NCI-H146 treated with DMSO at 0.1 percent for 48 hours (cell line): Measurements from ENCODE around the gene HNRNPDL.
A peak's percentile ranks its signal among the peaks of the same experiment; 100 is the strongest.
"Not testable (repeated sequence)": the region's sequence is repeated elsewhere in the genome, so short reads cannot be mapped to it uniquely, and the experiment has no call there.

Source experiments
- DNase-seq: peaks from one replicate; lab custom pipeline; 2025; ENCODE audit not compliant: unreplicated experiment; lab: John Stamatoyannopoulos, UW

HNRNPDL gene

DNA sequence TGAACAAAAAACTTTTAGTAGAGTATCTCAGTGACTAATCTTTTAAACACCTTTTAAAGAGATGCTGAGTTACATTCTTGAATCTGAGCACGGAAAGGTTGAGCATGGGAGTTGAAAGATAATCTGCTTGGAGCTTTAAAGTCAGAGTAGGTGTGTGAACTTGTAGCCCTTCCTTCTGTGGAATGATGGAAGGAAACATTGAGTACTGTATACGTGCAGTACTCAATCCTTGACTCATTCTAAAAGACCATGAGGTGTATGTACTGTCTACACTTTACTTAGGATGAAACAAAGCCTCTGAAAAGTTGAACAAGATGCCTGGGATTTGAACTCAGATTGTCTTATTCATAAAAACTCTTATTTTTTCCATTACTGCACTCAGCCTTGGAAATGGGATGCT lies 3.5 kb upstream of the HNRNPDL start:
- DNase-seq = no peak

DNA sequence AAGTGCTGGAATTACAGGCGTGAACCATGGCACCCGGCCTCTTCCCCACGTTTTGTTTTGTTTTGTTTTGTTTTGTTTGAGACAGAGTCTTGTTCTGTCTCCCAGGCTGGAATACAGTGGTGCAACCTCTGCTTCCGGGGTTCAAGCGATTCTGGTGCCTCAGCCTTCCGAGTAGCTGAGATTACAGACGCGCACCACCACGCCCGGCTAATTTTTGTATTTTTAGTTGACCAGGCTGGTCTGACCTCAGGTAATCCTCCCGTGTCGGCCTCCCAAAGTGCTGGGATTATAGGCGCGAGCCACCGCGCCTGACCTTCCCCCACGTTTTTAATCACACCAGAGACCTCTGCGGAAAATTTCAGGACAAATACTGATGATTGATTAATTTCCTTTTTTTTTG lies 2.3 kb upstream of the HNRNPDL start:
- DNase-seq = no peak

DNA sequence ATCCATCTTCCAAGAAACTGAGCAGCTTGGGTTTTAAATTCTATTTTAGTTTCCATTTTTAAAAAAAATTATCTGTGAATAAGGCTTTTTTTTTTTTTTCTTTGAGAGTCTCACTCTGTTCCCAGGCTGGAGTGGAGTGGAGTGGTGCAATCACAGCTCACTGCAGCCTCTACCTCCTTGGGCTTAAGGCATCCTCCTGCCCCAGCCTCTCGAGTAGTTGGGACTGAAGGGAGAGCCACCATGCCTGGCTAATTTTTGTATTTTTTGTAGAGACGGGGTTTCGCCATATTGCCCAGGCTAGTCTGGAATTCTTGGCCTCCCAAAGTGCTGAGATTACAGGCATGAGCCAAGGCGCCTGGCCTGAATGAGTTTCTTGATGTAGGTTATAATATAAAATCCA lies 1.6 kb upstream of the HNRNPDL start:
- DNase-seq = no peak

DNA sequence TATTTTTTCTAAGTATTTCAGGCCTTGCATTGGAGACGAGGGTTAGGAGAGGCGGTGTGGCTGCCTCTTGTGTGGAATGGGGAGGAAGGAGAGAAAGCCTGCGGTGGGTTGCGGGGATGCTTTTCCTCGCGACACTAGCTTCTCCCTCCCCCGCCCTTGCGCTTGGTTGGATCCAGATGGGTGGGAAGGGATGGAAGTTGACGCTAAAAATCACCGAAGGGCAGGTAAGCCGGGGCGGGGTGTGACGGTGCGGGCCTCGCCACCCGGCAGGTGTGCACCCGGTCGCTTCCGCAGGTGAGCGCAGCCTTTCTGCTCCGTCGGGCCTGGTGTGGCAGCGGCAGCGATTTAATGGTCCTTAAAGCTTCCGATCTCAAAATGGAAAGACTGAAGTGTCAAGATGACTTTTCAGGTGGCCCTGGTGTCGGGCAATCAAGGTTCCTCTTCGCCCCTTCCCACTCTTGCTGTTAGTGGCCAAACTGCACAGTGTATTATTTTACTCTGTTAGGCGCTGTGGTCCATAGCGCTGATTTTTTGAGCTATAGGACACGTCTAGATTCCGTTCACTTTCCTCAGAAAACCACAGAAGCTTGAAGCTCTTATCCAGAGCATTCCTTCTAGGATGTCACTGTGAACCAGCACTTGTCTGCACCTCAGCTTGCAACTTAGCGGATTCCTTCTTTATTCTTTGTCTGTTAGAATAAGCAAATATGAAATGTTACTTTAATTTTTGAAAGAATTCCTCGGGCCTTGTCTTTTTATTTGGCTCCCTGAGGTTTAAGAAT lies 893 bp upstream of the HNRNPDL start:
- DNase-seq = peak; percentile 66

DNA sequence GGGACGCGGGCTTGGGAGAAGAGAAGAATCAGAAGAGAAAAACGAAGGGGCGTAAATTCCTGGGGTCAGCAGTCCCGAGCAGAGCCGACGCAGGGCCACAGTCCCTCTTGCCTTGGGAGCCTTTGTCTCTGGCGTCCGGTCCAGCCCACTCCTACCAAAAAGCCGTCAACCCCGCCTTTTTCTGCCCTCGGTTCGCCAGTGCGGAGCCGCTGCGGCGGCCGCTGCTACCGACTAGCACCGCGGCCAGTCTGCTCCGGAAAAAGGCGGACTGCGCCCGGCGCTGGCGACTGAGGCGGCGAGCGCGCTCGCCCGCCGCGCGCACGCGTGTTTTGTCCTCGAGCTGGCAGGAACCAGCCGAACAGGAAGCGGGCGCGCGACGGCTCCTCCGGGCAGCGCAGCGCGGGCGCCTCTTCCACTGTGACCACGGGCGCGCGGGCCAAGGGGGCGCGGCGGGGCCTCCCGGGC lies 502 bp downstream of the HNRNPDL start:
- DNase-seq = no peak

DNA sequence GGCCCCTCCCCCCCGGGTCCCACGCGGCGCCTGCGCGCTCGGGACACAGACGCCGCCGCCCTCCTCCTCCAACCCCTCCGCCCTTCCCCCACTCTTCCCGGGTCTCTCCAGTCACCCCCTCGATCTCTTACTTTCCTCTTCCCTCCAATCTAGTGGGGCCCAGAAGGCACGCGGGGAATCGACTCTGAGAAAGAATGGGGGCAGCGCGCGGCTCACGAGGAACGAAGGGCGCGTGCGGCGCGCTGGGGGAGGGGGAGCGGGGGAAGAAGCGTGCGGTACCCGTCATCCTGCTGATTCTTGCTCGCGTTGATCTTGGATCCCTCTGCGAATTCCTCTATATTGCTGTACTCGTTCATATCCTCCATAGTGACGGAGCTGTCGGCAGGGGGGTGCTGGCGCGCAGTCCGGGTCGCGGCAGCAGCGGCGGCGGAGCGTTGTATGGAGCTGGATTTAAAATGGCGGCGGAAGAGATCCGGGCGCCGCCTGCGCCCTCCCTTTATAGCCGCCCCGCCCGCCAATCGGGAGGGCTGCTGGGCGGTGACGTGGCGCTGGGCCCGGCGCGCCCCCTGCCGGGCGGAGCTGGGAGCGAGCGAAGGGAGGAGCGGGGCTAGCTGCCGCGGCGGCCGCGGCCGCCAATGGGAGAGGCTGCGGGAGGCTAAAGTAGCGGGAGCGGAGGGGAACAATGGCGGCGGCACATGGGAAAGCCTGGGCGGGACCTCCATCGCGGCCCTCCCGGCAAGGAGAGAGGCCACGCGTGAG lies 1.1 kb downstream of the HNRNPDL start:
- DNase-seq = peak; percentile 85

DNA sequence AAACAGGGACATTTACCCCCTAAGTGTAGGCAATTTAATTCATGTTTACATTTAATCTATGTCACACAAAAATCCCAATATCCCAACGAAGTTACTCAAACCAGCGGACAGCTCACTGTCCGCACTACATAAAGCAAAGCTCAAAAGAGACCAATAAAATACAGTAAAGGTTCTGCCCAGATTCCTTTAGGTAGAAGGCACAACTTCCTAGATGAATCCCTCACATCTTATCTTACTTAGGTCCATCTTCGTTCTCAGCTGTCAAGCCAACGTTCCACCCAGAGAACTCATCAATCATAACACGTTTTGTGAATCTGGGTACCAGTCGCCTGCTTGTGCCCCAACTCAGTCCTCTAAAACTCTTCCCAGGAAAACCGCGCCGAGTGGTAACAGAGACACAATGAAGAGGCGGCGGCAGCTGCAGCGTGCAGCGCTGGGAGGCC lies 1.7 kb downstream of the HNRNPDL start:
- DNase-seq = no peak

DNA sequence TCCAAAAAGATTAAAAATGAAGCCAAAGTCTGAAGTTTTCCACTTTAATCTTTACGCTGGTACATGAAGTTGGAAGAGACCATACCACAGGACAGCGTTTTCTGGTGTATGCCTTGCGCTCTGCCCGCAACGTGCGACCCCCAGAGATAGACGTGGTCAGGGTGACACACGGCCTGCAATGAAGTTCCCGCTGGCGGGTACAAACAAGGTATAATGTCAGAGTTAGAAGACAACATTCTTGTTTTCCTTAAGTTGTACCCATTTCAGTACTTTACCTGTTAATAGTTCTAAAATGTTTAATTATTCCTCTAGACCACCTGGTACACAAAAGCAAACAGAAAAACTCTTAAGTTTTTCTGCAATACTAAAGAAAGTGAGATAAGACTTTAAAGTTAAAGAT lies 4.8 kb downstream of the HNRNPDL start:
- no peak for DNase-seq

DNA sequence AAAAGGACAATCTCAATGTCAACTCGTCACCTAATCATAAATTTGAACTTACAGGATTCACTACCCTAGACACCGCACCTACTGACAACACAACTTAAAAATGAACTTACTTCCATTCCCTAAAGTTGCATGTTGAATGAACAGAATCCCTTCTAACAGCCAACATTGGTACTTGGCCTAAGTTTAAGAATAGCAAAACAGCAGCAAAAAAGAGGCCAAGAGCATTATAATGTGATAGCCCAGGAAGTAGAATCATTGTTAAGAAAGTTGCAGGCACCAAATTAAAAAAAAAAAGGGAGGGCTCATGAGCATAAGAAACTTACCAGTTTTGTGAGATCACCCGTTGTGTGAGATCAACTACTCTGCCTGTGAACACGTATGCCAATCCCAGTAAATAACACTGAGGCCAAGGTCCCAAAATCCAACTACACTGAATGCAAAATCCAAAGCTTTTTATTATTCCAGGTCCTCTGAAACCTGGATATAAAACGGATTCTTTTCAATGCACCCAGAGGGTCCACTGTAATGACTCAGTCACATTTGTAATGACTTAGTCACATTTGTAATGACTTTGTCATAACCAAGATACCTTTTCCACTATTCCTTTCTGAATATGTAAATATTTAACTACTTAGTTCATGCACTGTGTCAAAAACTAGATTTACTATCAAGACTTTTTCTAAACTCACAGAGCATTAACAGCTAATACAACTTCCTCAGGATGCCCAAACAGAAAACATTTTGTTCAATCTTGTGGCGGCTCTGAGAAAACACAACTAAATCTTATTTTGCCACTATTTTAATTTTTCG lies 6.8 kb downstream of the HNRNPDL start:
- DNase-seq = no peak

DNA sequence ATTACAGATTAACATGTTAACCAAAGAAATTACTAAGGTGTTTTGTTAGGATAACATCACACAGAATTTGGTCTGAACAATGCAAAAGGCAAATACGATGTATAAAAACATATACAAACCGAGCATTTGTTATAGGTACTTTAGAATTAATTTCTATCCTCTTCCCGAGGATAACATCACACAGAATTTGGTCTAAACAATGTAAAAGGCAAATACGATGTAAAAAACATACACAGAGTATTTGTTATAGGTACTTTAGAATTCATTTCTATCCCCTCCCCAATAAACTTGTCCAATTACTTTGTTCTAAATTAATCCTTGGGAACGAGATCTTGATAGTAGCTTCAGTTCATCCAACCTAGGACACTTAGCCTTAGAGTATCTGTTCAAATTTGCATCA lies 7.6 kb downstream of the HNRNPDL start:
- DNase-seq = no peak

DNA sequence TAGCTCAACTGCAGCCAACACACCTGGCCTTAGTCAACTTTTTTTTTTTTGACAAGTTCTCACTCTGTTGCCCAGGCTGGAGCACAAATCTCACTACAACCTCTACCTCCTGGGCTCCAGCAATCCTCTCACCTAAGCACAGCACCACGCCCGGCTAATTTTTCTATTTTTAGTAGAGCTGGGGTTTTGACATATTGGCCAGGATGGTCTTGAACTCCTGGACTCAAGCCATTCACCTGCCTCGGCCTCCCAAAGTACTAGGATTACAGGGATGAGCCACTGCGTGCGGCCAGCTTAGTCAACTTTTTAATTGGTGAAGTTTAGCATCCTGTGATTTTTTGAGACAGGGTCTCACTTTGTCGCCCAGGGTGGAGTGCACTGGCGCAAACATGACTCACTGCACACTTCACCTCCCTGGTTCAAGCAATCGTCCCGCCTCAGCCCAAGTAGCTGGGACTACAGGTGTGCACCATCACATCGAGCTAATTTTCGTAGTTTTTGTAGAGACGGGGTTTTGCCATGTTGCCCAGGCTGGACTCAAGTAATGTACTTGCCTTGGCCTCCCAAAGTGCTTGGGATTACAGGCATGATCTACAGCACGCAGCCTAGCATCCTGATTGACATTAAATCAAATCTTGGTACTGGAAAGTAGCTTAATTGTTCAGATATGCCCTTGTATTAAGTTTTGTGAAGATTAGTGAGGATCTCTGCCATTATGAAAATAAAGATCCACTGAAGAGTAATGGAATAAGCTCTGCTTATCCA lies 8.3 kb downstream of the HNRNPDL start:
- DNase-seq = no peak

DNA sequence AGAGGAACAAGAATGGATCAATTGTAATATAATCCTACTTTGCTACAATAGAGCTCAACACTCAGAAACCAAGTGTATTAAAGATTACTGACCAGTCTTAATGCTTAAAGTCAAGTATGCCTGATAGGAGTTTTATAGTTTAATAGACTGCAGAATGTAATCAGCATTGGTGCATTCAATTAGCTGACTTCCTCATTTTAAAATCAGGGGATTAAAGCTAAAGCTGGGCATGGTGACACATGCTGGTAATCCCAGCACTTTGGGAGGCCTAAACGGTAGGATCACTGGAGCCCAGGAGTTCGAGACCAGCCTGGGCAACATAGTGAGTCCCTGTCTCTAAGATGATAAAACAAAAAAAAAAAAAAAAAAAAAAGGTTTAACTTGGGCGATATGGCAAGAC lies 10.8 kb downstream of the HNRNPDL start:
- no peak for DNase-seq

DNA sequence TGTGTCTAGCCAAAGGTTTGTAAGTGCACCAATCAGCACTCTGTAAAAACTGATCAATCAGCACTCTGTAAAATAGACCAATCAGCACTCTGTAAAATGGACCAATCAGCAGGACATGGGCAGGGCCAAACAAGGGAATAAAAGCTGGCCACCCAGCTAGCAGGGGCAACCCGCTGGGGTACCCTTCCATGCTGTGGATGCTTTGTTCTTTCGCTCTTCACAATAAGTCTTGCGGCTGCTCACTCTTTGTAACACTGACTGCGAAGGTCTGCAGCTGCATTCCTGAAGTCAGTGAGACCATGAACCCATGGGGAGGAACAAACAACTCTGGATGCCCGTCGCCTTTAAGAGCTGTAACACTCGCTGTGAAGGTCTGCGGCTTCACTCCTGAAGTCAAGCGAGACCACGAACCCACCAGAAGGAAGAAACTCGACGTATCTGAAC lies 14.3 kb downstream of the HNRNPDL start:
- DNase-seq = no peak

DNA sequence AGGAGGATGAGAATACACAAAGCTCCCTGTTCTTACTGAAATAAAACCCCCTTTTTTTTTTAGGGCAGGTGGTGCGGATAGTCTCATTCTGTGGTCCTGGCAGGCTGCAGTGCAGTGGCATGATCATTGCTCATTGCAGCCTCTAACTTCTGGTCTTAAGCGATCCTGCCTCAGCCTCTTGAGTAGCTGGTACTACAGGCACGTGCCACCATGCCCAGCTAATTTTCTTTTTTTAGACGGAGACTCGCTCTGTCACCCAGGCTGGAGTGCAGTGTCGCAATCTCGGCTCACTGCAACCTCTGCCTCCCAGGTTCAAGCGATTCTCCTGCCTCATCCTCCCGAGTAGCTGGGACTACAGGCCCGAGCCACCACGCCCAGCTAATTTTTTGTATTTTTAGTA lies 15.2 kb downstream of the HNRNPDL start:
- DNase-seq = not testable (repeated sequence)

DNA sequence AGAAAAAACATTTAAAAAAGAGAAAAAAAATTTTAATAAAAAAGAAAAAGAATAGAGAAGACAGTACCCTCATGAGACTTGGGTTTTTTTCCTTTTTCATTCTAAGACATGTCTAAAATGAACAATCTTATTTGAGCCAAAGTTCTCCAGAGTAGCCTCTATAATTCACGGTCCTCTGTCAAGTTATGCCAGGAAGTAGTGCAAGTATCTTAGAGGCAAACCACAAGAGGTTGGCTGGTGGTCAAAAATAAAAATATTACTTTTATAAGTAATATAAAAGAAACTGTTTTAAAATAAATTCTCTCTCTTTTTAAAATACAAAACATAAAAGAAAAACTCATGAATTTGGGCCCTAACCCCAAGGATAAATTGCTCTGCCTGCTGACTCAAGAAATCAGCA lies 26.5 kb downstream of the HNRNPDL start:
- no peak for DNase-seq

DNA sequence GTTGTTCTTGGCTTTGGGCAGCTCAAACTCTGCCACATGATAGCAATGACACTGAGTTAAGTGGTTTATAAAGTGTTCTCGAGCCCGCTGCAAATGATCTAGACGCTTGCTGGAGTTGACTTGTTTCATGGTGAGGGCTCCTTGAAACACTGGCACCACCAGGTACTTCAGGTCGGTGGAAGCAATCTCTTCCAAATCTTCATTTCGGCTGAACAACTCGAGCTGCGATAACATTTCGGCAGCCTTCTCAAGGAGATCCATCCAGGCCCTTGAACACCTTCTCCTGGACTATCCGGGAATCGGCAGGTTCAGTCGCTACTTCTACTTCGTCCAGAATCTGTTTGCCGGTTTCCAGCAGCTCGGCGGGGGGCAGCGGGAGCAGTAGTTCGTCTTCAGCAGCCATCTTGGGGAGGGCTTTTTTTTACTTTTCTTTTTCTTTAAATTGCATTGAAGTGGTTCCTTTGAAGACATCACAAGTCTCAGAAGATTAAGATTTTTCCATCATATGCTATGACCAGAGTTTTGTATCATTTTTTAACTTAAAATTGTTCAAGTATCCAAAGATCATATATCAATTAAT lies 28.0 kb downstream of the HNRNPDL start:
- DNase-seq = no peak

DNA sequence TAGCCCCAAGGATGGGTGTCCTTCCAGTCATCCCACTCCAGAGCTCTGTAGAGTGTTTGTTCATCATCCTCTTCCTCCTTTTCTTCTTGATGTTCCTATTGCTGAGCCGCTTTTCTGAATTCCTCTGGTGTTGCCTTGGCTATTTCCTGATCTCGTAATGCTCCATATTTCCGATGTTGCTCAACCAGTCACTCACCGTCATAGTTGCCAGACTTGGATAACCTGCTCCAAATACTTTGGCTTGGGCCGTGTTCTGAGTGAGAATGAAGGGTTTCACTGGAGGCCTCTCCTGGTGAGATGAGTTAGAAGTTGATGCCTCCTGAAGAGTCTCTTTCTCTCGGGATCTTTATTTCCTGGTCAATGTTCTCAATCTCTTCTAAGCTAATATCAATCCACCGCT lies 28.7 kb downstream of the HNRNPDL start:
- DNase-seq = no peak

DNA sequence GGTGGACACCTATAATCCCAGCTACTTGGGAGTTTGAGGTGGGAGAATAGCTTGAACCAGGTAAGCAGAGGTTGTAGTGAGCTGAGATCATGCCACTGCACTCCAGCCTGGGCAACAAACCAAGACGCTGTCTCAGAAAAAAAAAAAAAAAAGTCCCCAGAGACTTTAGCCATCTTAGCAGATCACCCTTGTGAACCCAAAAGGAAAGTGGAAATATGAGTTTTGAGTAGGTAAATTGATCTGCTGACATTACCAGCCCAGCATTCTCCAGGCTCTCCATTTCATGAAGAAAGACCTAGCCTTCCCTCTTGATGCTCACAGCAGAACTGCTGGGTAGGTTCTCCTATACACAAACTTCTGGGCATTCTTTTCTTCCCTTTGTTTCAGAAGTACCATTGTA lies 32.0 kb downstream of the HNRNPDL start:
- DNase-seq = no peak

DNA sequence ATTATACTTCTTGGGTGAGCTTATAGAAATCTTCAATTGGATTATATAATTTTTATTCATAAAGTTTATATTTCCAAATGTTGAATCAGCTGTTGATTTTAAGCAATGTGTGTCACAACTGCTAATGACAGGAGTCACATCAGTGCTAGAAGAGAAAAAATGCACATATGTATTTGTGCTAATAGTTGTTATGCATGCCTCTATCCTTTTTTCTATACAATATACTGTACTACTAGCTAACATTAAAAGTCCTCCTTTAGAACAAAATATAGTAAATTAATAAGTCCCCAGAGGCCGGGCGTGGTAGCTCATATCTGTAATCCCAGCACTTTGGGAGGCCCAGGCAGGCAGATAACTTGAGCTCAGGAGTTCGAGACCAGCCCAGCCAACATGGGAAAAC lies 32.7 kb downstream of the HNRNPDL start:
- DNase-seq = no peak

DNA sequence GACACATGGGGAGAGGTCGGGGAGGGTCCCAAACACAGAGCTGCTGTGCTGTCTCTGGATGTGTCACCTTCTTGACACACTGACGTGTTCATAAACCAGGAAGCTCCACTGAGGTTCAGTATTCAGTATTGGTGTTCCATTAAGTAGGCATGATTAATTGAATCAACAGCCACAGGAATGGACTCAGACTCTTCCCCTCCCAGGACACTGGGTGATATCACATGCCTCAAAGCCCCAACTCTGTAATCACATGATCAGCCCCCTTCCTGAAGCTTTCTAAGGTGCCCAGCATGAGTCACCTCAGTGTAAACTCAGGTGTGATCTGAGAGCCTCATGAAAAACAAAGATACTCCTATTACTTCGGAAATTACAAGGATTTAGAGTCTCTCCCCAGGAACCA lies 35.4 kb downstream of the HNRNPDL start:
- peak; percentile 46 for DNase-seq
